ENCODE results near the gene UBE2I.

- TF ChIP-seq CTCF (IDR thresholded peaks at IDR 0.05) (no peak), POLR2A (IDR thresholded peaks at IDR 0.05) (no peak)
These were observed 14.0 kb upstream of the UBE2I start for GRCh38 chr16:1295465-1295864.
